ENCODE data around the gene CAV1.
"Not testable (repeated sequence)": the region's sequence is repeated elsewhere in the genome, so short reads cannot be mapped to it uniquely, and the experiment has no call there.

CAV1 gene

GRCh38 chr7:116583653-116584052 is 58.8 kb downstream of the CAV1 start:
- no peak for DNase-seq

GRCh38 chr7:116584721-116585120 is 59.9 kb downstream of the CAV1 start:
- no peak for DNase-seq

GRCh38 chr7:116585392-116585791 is 60.6 kb downstream of the CAV1 start:
- no peak for DNase-seq

GRCh38 chr7:116585967-116586366 is 61.1 kb downstream of the CAV1 start:
- no peak for DNase-seq

GRCh38 chr7:116587200-116587599 is 62.4 kb downstream of the CAV1 start:
- not testable (repeated sequence) for DNase-seq

GRCh38 chr7:116588225-116588624 is 63.4 kb downstream of the CAV1 start:
- peak; percentile 74 for DNase-seq

- DNase-seq: peak; percentile 70
Measured at GRCh38 chr7:116588641-116589594, 64.1 kb downstream of the CAV1 start.

GRCh38 chr7:116591202-116592040 is 66.6 kb downstream of the CAV1 start:
- no peak for DNase-seq

GRCh38 chr7:116592041-116592355 is 67.2 kb downstream of the CAV1 start:
- DNase-seq: no peak

- no peak for DNase-seq
Measured at GRCh38 chr7:116592445-116592844, 67.6 kb downstream of the CAV1 start.

GRCh38 chr7:116593359-116594075 is 68.7 kb downstream of the CAV1 start:
- no peak for DNase-seq

- DNase-seq: no peak
Measured at GRCh38 chr7:116595063-116595462, 70.2 kb downstream of the CAV1 start.

GRCh38 chr7:116597384-116597783 is 72.5 kb downstream of the CAV1 start:
- DNase-seq: no peak

- DNase-seq: no peak
Measured at GRCh38 chr7:116598278-116598677, 73.4 kb downstream of the CAV1 start.

- no peak for DNase-seq
Measured at GRCh38 chr7:116598861-116599260, 74.0 kb downstream of the CAV1 start.

GRCh38 chr7:116601426-116601825 is 76.6 kb downstream of the CAV1 start:
- DNase-seq: no peak

GRCh38 chr7:116607299-116607698 is 82.5 kb downstream of the CAV1 start:
- no peak for DNase-seq

- DNase-seq: peak; percentile 2
Measured at GRCh38 chr7:116610210-116610609, 85.4 kb downstream of the CAV1 start.

- no peak for DNase-seq
Measured at GRCh38 chr7:116610721-116611120, 85.9 kb downstream of the CAV1 start.

All from fibroblast of skin of abdomen (primary cell).